IPS-NIHi11 (cell line): Measurements from ENCODE around the gene TRMO.
"Not testable (repeated sequence)": the region's sequence is repeated elsewhere in the genome, so short reads cannot be mapped to it uniquely, and the experiment has no call there.

ENCODE experiments used
- DNase-seq: peaks from one replicate; pipeline ENCODE4 v3.0.0; 2012; ENCODE audit warnings: mixed read lengths, low spot score

TRMO gene

GRCh38 chr9:97921959-97922724 is at the start of gene TRMO:
TRMO (minus strand) TSS chr9:97922500; CDS start chr9:97922493, 7 bp downstream.
- peak; percentile 95 for DNase-seq

- DNase-seq = no peak
These were observed 47.9 kb upstream of the TRMO start for GRCh38 chr9:97970165-97970564.

- DNase-seq = no peak
These were observed 46.7 kb upstream of the TRMO start for GRCh38 chr9:97969014-97969413.

GRCh38 chr9:97966493-97966892 is 44.2 kb upstream of the TRMO start:
- DNase-seq = peak; percentile 43

GRCh38 chr9:97964901-97965300 is 42.6 kb upstream of the TRMO start:
- DNase-seq = no peak

- DNase-seq = no peak
These were observed 40.9 kb upstream of the TRMO start for GRCh38 chr9:97963232-97963631.

- DNase-seq = no peak
These were observed 40.3 kb upstream of the TRMO start for GRCh38 chr9:97962575-97962974.

GRCh38 chr9:97962136-97962535 is 39.8 kb upstream of the TRMO start:
- no peak for DNase-seq

GRCh38 chr9:97961361-97961760 is 39.1 kb upstream of the TRMO start:
- DNase-seq = no peak

- DNase-seq = not testable (repeated sequence)
These were observed 38.5 kb upstream of the TRMO start for GRCh38 chr9:97960678-97961328.

GRCh38 chr9:97959585-97959984 is 37.3 kb upstream of the TRMO start:
- no peak for DNase-seq

GRCh38 chr9:97958812-97959511 is 36.7 kb upstream of the TRMO start:
- DNase-seq = no peak

GRCh38 chr9:97956331-97956730 is 34.0 kb upstream of the TRMO start:
- no peak for DNase-seq

GRCh38 chr9:97954550-97954989 is 32.3 kb upstream of the TRMO start:
- DNase-seq = peak; percentile 90

GRCh38 chr9:97950873-97951272 is 28.6 kb upstream of the TRMO start:
- DNase-seq = not testable (repeated sequence)

GRCh38 chr9:97947094-97947493 is 24.8 kb upstream of the TRMO start:
- not testable (repeated sequence) for DNase-seq

GRCh38 chr9:97945470-97945869 is 23.2 kb upstream of the TRMO start:
- DNase-seq = not testable (repeated sequence)

- no peak for DNase-seq
These were observed 22.3 kb upstream of the TRMO start for GRCh38 chr9:97944612-97945011.

GRCh38 chr9:97943308-97943855 is 21.1 kb upstream of the TRMO start:
- no peak for DNase-seq

GRCh38 chr9:97941323-97941722 is 19.0 kb upstream of the TRMO start:
- DNase-seq = no peak

GRCh38 chr9:97940741-97941140 is 18.4 kb upstream of the TRMO start:
- no peak for DNase-seq

GRCh38 chr9:97940233-97940632 is 17.9 kb upstream of the TRMO start:
- no peak for DNase-seq
